Spleen (tissue), 11 donors: ENCODE measurements around the gene RNASE9. TPM values are rescaled to one million over a fixed set of nuclear protein-coding genes. Genes with fewer than 3 reads are reported as not detected.

Experiments
- DNase-seq: peaks from one replicate; pipeline ENCODE4 v3.0.0-alpha.2; 2020
- H3K27ac ChIP-seq, 8 donors: fragments of 200-600 bp; sonication (generic) in 7 of 8; 1 replicate in 4 of 8; 2 replicates in 4 of 8; pipeline versions ENCODE4 v1.5.0 to v1.8.0; 2016 to 2021; ENCODE audit warnings: inconsistent platforms in 4 of 8, mild to moderate bottlenecking in 4 of 8, moderate library complexity in 1 of 8
- H3K27me3 ChIP-seq, 7 donors: fragments of 200-600 bp; sonication (generic) in 6 of 7; replicated peaks in 1 of 7; 1 replicate in 4 of 7; 2 replicates in 3 of 7; pipeline versions ENCODE4 v1.5.0 to v1.8.0; 2016 to 2021; ENCODE audit warnings: inconsistent platforms in 3 of 7, mild to moderate bottlenecking in 1 of 7
- H3K36me3 ChIP-seq, 6 donors: fragments of 200-600 bp; sonication (generic) in 5 of 6; 1 replicate in 4 of 6; 2 replicates in 2 of 6; pipeline versions ENCODE4 v1.5.0 to v1.8.0; 2016 to 2021; ENCODE audit warnings: inconsistent platforms in 2 of 6
- H3K4me1 ChIP-seq, 6 donors: fragments of 200-600 bp; sonication (generic) in 5 of 6; 1 replicate in 3 of 6; 2 replicates in 3 of 6; pipeline versions ENCODE4 v1.5.0 to v1.8.0; 2016 to 2021; ENCODE audit warnings: inconsistent platforms in 3 of 6
- H3K4me3 ChIP-seq, 8 donors: fragments of 200-600 bp; sonication (generic) in 7 of 8; 1 replicate in 4 of 8; 2 replicates in 4 of 8; pipeline versions ENCODE4 v1.5.0 to v1.8.0; 2016 to 2021; ENCODE audit warnings: inconsistent platforms in 4 of 8, mild to moderate bottlenecking in 4 of 8, moderate library complexity in 2 of 8
- H3K9me3 ChIP-seq, 8 donors: fragments of 200-600 bp; sonication (generic) in 7 of 8; 1 replicate in 4 of 8; 2 replicates in 4 of 8; pipeline versions ENCODE4 v1.5.0 to v1.8.0; 2016 to 2021; ENCODE audit warnings: inconsistent platforms in 4 of 8
- CTCF ChIP-seq, 11 experiments: fragments of 200-600 bp in 7 of 11; fragments of 450-650 bp in 4 of 11; sonication (generic) in 4 of 11; IDR thresholded peaks in 8 of 11; conservative IDR thresholded peaks in 3 of 11; 1 replicate in 7 of 11; 2 replicates in 4 of 11; pipeline versions ENCODE4 v1.4.0 to v1.8.0; 2016 to 2021; ENCODE audit warnings: antibody characterized with exemption in 11 of 11, inconsistent platforms in 4 of 11, mild to moderate bottlenecking in 1 of 11
- POLR2A ChIP-seq, 3 donors: fragments of 450-650 bp; IDR thresholded peaks; one replicate each; pipeline ENCODE4 v1.5.1; 2017; ENCODE audit warnings: antibody characterized with exemption in 3 of 3, mild to moderate bottlenecking in 1 of 3
- POLR2AphosphoS5 ChIP-seq, 3 donors: sonication (generic); formaldehyde crosslinking; IDR thresholded peaks; one replicate each; pipeline ENCODE4 v1.5.1; 2017; ENCODE audit warnings: antibody characterized with exemption in 3 of 3
- WGBS, 5 donors: extraction: QIAGEN DNeasy Blood & Tissue Kit in 3 of 5; methylation state at CpG; one replicate each; pipeline versions ENCODE4 v1.1.5 to v1.1.7; 2013 to 2018; 5-methylcytosine and 5-hydroxymethylcytosine counted together
- intact Hi-C: fragments of 100-400 bp; cut with DNase I; formaldehyde crosslinking; loops from one replicate; pipeline ENCODE4 v1.15.0; 2023; ENCODE audit warnings: low total_unique reads
- polyA plus RNA-seq, 3 donors: library from polyadenylated mRNA; stranded (reverse); fragments of 200-250 nt; gene quantifications; one replicate each; pipeline ENCODE4 v1.2.1, GENCODE V29; 2013
- total RNA-seq, 7 donors: library from RNA; depleted of rRNA in 3 of 7; stranded (reverse); fragments of >200 nt in 3 of 7; fragmentation: NEBNext Ultra II Directional in 4 of 7; extraction: Animal tissue kit (Norgen Biotek cat#: 25700) in 4 of 7; gene quantifications; one replicate each; pipeline versions ENCODE4 v1.1.0 to v1.2.1, GENCODE V29; 2016 to 2021
- donor health status: healthy with polysubstance abuse.
- donor health status: DM: no; HTN: no; CAD: no; lungs with moderate emphysema.
- donor health status: DM: no; HTN: no; CAD: no.
- donor health status: Bipolar disorder and iron deficiency.
- donor health status: healthy.
- donor health status: DM: no; HTN: no; CAD: no.
- donor health status: DM: yes; HTN: yes; CAD: no.

RNASE9 gene
- total and polyA plus RNA-seq, 10 donors, result not detected

GRCh38 chr14:20608383-20609110 is 47.7 kb upstream of the RNASE9 start:
- DNase-seq, result no peak
- H3K36me3 ChIP-seq, result no peaks in the 10 kb centered on the region
- H3K4me1 ChIP-seq, result peaks cover 14 to 48% (median 37%) of the 10 kb centered on the region in 6 donors
- intact Hi-C loops, result loop anchor here (5.0 kb wide), 1 partner anchor 281 kb away; no protein-coding TSS in a partner anchor
- TF ChIP-seq CTCF (IDR thresholded peaks at IDR 0.05 in 8 of 11, conservative IDR thresholded peaks at IDR 0.05 in 3 of 11) (no peak), POLR2AphosphoS5 (IDR thresholded peaks at IDR 0.05) (no peak), POLR2A (IDR thresholded peaks at IDR 0.05) (no peak)
- no peaks in the 10 kb centered on the region for H3K9me3 ChIP-seq
- no peaks in the 10 kb centered on the region for H3K27me3 ChIP-seq
- H3K27ac ChIP-seq, result peak overlapping the region in 1 of 8 donors; percentile 76
- H3K4me3 ChIP-seq, result no peak overlapping the region
- 62 to 75% (median 69%) methylated on average over 7 of the region's 7 CpGs for WGBS, 5 donors

GRCh38 chr14:20607617-20608016 is 46.8 kb upstream of the RNASE9 start:
- DNase-seq, result no peak
- Histone ChIP-seq H3K9me3 (no peaks in the 10 kb centered on the region), H3K4me1 (peaks cover 5 to 38% (median 28%) of the 10 kb centered on the region in 6 donors), H3K36me3 (no peaks in the 10 kb centered on the region), H3K27me3 (no peaks in the 10 kb centered on the region), H3K4me3 (no peak overlapping the region), H3K27ac (no peak overlapping the region)
- 52 to 69% (median 65%) methylated on average over 5 of the region's 5 CpGs for WGBS, 5 donors
- TF ChIP-seq POLR2A (IDR thresholded peaks at IDR 0.05) (no peak), CTCF (IDR thresholded peaks at IDR 0.05 in 8 of 11, conservative IDR thresholded peaks at IDR 0.05 in 3 of 11) (no peak), POLR2AphosphoS5 (IDR thresholded peaks at IDR 0.05) (no peak)
- intact Hi-C loops, result loop anchor here (5.0 kb wide), 1 partner anchor 280 kb away; no protein-coding TSS in a partner anchor

DNA sequence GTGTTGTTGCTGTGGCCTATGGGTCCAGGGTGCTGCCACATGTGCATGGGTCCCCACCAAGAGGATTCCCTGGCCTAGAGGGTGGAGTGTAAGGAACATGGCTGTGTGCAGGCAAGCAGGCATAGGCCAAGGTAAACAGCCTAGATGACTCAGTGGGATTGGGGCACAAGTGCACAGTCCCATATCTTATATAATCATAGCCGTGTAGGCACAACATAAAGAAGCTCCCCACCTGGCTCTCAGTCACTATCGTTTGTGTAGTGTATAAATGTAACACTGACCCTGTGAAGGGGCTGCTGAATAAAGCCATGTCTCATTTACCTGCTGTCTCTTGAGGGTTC is 46.0 kb upstream of the RNASE9 start:
- H3K9me3 ChIP-seq, result no peaks in the 10 kb centered on the region
- no peak for DNase-seq
- no peaks in the 10 kb centered on the region for H3K27me3 ChIP-seq
- WGBS, 5 donors, result 75 to 100% (median 81%) methylated on average over 2 of the region's 2 CpGs
- H3K4me1 ChIP-seq, result peaks cover 4 to 31% (median 21%) of the 10 kb centered on the region in 6 donors
- no peak overlapping the region for H3K27ac ChIP-seq
- no peak for TF ChIP-seq POLR2AphosphoS5 (IDR thresholded peaks at IDR 0.05)
- no peak for TF ChIP-seq POLR2A (IDR thresholded peaks at IDR 0.05)
- TF ChIP-seq CTCF (IDR thresholded peaks at IDR 0.05 in 8 of 11, conservative IDR thresholded peaks at IDR 0.05 in 3 of 11), result no peak
- H3K36me3 ChIP-seq, result no peaks in the 10 kb centered on the region
- intact Hi-C loops, result loop anchor here (5.0 kb wide), 1 partner anchor 280 kb away; no protein-coding TSS in a partner anchor
- H3K4me3 ChIP-seq, result no peak overlapping the region

DNA sequence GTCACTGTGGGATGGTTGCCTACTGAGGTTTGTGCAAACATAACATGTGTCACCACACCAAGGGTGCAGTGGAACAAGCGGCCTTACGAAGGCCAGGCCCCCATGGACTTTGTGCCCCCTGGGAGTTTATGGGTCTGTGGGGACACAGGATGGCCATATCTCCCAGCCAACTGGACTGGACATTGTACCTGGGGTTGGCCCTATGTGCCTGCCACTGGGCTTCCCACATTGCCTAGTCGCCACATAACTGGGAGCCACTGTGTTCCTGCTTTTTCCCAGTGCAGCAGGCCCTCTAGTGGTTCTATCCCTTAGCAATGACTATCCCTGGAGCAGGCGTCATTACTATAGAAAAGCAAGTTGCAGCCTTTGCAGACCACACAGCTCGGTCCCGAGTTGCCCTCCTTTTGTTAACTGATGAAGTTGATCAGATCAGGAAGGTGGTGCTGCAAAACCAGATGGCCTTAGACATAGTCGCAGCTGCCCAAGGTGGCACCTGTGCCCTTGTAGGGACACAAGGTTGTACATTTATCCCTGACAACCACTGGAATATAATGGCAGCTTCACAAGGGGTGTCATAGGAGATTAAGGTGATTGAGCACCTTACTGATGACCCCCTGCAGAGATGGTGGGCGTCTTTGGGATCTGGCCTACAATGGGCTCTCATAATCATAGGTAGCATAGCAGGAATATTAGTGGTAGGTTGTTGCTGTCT is 45.5 kb upstream of the RNASE9 start:
- intact Hi-C loops, result loop anchor here (5.0 kb wide), 1 partner anchor 279 kb away; no protein-coding TSS in a partner anchor
- Histone ChIP-seq H3K4me1 (peaks cover 4 to 26% (median 17%) of the 10 kb centered on the region in 6 donors), H3K36me3 (no peaks in the 10 kb centered on the region), H3K4me3 (no peak overlapping the region), H3K27me3 (no peaks in the 10 kb centered on the region), H3K9me3 (no peaks in the 10 kb centered on the region), H3K27ac (no peak overlapping the region)
- 19 to 56% (median 51%) methylated on average over 6 to 8 of the region's 8 CpGs for WGBS, 5 donors
- DNase-seq, result no peak
- peak in 4 of 11 experiments; percentile 15 to 32 (median 18) for TF ChIP-seq CTCF (IDR thresholded peaks at IDR 0.05 in 8 of 11, conservative IDR thresholded peaks at IDR 0.05 in 3 of 11)
- TF ChIP-seq POLR2AphosphoS5 (IDR thresholded peaks at IDR 0.05), result no peak
